ENCODE measurements around the gene CDC42.

DNA sequence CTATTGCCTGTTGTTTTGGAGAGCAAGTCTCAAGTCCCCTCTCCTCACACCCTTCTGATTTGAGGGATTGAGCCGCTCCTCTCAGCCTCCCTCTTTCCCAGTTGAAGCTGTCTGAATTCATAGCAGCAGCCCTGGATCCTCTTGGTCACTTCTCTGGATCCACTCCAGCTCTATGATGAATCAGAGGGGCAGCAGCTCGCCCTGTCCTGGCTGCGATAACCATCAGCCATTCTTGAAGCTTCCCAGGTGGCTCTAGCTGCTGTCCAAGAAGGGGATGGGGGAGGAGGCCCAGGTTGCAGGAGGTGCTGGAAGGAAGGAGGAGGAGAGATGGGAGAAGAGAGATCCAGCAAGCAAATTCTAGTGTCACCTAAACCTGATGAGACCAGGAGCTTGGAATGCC is 59.1 kb downstream of the CDC42 start:
- no peak for TF ChIP-seq POLR2A (IDR thresholded peaks at IDR 0.05)
- TF ChIP-seq, protein P1, sequence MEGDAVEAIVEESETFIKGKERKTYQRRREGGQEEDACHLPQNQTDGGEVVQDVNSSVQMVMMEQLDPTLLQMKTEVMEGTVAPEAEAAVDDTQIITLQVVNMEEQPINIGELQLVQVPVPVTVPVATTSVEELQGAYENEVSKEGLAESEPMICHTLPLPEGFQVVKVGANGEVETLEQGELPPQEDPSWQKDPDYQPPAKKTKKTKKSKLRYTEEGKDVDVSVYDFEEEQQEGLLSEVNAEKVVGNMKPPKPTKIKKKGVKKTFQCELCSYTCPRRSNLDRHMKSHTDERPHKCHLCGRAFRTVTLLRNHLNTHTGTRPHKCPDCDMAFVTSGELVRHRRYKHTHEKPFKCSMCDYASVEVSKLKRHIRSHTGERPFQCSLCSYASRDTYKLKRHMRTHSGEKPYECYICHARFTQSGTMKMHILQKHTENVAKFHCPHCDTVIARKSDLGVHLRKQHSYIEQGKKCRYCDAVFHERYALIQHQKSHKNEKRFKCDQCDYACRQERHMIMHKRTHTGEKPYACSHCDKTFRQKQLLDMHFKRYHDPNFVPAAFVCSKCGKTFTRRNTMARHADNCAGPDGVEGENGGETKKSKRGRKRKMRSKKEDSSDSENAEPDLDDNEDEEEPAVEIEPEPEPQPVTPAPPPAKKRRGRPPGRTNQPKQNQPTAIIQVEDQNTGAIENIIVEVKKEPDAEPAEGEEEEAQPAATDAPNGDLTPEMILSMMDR (IDR thresholded peaks at IDR 0.05), result no peak
- TF ChIP-seq EP300 (IDR thresholded peaks at IDR 0.05), result no peak
